ENCODE measurements around the gene LMAN1L. TPM values are rescaled to one million over a fixed set of nuclear protein-coding genes. Genes with fewer than 3 reads are reported as not detected.

The LMAN1L gene
- total RNA-seq, 4 donors from 2014 or later, result not detected

DNA sequence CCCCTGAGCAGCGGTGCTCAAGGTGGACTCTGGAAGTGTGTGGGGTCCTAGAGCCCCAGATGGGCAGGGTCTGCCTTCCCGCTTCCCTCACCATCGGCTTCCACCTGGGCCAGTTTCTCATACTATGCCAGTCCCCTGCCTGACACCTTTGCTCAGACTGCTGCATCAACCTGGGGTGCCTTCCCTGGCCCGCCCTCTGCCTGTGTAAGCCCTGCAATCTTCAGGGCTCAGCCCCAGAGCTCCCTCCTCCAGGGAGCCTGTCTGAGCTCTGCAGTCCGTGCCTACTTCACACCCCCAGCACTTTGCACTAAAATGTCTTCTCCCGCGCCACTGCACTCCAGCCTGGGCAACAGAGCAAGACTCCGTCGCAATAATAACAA, 17.7 kb upstream of the LMAN1L start:
- ATAC-seq (ENCODE audit: low FRiP score) (no peak), DNase-seq (ENCODE audit: low spot score) (no peak)
- TF ChIP-seq CTCF (IDR thresholded peaks at IDR 0.05), result no peak

- ATAC-seq (ENCODE audit: low FRiP score), result no peak
- TF ChIP-seq CTCF (IDR thresholded peaks at IDR 0.05), result no peak
- no peak for DNase-seq (ENCODE audit: low spot score)
These were observed 16.5 kb upstream of the LMAN1L start for GRCh38 chr15:74795966-74796625.

DNA sequence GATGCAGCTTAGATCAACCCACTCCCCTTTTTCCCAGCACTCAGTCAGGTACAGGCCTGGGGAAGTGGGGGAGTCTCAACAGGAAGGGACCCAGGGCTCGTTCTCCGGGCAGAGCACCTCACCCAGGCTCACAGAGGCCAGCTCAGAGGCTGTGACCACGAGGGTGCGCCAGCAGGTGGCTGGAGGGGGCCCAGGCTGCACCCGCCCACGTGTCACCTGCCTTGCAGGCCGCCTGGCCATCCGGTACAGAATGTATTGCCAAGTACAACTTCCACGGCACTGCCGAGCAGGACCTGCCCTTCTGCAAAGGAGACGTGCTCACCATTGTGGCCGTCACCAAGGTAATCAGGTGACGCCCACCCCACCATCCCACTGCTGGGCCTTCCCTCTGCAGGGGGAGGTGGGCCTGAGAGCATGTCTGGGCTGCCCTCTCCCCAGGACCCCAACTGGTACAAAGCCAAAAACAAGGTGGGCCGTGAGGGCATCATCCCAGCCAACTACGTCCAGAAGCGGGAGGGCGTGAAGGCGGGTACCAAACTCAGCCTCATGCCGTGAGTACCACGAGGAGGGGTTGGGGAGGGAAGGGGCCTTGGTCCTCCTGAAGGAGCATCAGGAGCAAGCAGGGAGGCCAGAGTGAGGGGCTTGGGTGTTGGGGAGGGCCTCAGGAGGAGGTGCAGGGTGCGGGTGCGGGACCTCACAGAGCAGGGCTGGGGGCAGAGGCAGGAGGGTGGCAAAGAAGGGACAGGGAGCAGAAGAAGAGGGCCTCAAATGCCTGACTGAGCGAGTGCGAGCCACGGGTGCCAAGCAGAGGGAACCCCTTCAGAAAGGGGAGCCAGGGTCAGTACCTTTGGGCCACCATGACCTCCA, 14.0 kb upstream of the LMAN1L start:
- no peak for DNase-seq (ENCODE audit: low spot score)
- no peak for ATAC-seq (ENCODE audit: low FRiP score)
- no peak for TF ChIP-seq CTCF (IDR thresholded peaks at IDR 0.05)

DNA sequence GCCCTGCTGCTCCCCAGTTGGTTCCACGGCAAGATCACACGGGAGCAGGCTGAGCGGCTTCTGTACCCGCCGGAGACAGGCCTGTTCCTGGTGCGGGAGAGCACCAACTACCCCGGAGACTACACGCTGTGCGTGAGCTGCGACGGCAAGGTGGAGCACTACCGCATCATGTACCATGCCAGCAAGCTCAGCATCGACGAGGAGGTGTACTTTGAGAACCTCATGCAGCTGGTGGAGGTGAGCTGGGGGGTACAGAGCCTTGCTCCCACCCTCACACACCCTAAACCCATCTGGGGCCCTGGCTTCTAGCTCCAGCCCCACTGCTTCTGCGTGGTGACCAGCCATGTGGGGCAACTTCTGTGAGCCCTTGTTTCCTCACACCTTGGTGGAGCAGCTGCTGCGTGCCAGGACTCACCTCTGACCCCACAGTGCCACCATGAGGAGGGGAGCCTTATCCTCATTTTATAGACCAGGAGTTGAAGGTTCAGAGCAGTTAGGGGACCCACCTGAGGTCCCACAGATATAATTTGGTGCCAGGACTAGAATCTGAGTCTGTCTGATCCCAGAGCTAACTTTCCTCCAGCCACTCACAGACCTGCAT, 13.3 kb upstream of the LMAN1L start:
- no peak for ATAC-seq (ENCODE audit: low FRiP score)
- no peak for TF ChIP-seq CTCF (IDR thresholded peaks at IDR 0.05)

GRCh38 chr15:74799856-74800558, 12.6 kb upstream of the LMAN1L start:
- peak; percentile 60 for DNase-seq (ENCODE audit: low spot score)
- peak in 1 of 3 donors; percentile 63 for TF ChIP-seq CTCF (IDR thresholded peaks at IDR 0.05)
- peak; percentile 83 for ATAC-seq (ENCODE audit: low FRiP score)

More for the DNA sequence above, 13.3 kb upstream of the LMAN1L start:
- DNase-seq (ENCODE audit: low spot score), result no peak

DNA sequence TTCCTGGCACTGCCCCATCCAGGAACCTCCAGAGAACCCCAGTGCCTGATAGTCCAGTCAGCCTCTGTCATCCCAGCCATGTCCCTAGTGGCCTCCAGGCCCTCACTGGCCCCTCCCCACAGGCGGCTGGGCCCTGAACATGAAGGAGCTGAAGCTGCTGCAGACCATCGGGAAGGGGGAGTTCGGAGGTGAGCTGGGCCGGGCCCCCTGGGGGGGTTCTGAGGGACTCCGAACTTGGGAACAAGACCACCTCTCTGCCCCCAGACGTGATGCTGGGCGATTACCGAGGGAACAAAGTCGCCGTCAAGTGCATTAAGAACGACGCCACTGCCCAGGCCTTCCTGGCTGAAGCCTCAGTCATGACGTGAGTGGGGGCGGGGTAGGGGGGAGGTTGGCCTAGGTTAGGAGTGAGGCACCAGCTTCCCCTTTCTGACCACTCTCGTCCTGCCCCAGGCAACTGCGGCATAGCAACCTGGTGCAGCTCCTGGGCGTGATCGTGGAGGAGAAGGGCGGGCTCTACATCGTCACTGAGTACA, 12.0 kb upstream of the LMAN1L start:
- DNase-seq (ENCODE audit: low spot score) (no peak), ATAC-seq (ENCODE audit: low FRiP score) (no peak)
- no peak for TF ChIP-seq CTCF (IDR thresholded peaks at IDR 0.05)

All from omental fat pad (tissue), 4 donors.